Measurements from ENCODE around the gene PLLP. TPM values are rescaled to one million over a fixed set of nuclear protein-coding genes. Genes with fewer than 3 reads are reported as not detected.

Gene PLLP
- polyA plus RNA-seq, 1 donor (not counting 4 experiments of a cell fraction or from before 2014, with no cell fraction given): 8.7 TPM

DNA sequence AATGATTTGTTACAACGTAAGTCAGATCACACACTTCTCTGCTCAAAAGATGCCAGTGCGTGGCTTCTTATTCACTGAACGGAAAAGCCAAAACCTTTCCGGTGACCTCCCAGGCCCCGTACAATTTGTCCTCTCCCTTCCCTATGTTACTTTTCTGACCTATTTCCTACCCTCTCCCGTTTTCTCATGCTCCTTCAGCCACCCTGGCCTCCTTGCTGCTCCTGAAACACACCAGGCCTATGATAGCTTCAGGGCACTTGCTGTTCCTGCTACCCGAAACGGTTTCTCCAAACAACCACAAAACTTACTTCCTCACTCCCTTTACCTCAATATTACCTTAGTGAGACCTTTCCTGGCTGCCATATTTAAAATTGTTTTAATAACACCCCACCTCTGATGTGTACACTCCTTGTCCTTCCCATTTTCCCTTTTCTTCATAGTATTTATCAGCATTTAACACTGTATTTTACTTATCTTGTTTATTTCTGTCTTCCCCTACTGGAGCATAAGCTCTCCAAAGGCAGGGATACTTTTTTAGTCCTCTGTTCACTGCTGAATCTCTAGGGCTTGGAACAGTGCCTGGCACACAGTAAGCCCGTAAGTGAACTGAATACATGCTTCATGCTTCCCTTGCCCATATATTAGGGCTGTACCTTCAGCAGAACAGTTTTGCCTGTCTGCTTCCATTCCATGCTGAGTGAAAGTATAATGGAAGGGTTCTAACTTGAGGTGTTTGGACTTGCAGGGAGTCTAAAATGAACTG, 50.3 kb downstream of the PLLP start:
- FAIRE-seq: no peak
- Histone ChIP-seq H3K4me1 (ENCODE audit: control insufficient read depth, extremely low read depth, insufficient read depth, low read length) (peaks cover 7% of the 10 kb centered on the region), H3K9ac (ENCODE audit: control insufficient read depth, extremely low read depth, insufficient read depth, low read length) (no peak overlapping the region), H3K36me3 (ENCODE audit: control insufficient read depth in 2 of 2, extremely low read depth in 1 of 2, insufficient read depth in 2 of 2, low read length in 2 of 2) (peaks cover 20 to 58% of the 10 kb centered on the region in 2 experiments), H4K20me1 (ENCODE audit: control insufficient read depth, extremely low read depth, insufficient read depth, low read length) (no peaks in the 10 kb centered on the region), H2AFZ (ENCODE audit: control insufficient read depth, low read length) (no peak overlapping the region), H3K9me1 (ENCODE audit: control insufficient read depth, extremely low read depth, insufficient read depth, low read length) (peaks cover 2% of the 10 kb centered on the region), H3K79me2 (ENCODE audit: control insufficient read depth, insufficient read depth, low read length) (no peaks in the 10 kb centered on the region), H3K9me3 (ENCODE audit: control insufficient read depth, low read depth, low read length) (no peaks in the 10 kb centered on the region), H3K4me3 (ENCODE audit: control insufficient read depth in 2 of 3, extremely low read depth in 1 of 3, insufficient read depth in 2 of 3, low read depth in 1 of 3, low read length in 3 of 3) (no peak overlapping the region), H3K27ac (ENCODE audit: control insufficient read depth, insufficient read depth, low read length) (no peak overlapping the region), H3K4me2 (ENCODE audit: control insufficient read depth, extremely low read depth, insufficient read depth, low read depth, low read length) (no peak overlapping the region), H3K27me3 (ENCODE audit: control insufficient read depth, extremely low read depth, insufficient read depth, low read length) (no peaks in the 10 kb centered on the region)
- TF ChIP-seq, protein P1, sequence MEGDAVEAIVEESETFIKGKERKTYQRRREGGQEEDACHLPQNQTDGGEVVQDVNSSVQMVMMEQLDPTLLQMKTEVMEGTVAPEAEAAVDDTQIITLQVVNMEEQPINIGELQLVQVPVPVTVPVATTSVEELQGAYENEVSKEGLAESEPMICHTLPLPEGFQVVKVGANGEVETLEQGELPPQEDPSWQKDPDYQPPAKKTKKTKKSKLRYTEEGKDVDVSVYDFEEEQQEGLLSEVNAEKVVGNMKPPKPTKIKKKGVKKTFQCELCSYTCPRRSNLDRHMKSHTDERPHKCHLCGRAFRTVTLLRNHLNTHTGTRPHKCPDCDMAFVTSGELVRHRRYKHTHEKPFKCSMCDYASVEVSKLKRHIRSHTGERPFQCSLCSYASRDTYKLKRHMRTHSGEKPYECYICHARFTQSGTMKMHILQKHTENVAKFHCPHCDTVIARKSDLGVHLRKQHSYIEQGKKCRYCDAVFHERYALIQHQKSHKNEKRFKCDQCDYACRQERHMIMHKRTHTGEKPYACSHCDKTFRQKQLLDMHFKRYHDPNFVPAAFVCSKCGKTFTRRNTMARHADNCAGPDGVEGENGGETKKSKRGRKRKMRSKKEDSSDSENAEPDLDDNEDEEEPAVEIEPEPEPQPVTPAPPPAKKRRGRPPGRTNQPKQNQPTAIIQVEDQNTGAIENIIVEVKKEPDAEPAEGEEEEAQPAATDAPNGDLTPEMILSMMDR (optimal IDR thresholded peaks at IDR 0.05 in 1 of 3, IDR thresholded peaks at IDR 0.05 in 1 of 3, conservative IDR thresholded peaks at IDR 0.05 in 1 of 3; ENCODE audit: extremely low read depth in 1 of 3, insufficient read depth in 2 of 3, low read length in 3 of 3): no peak
- no peak for TF ChIP-seq EZH2 (IDR thresholded peaks at IDR 0.05; ENCODE audit: low read length)
- dilution Hi-C loops (cut with MboI; ENCODE audit: extremely low pct_ligation_motif_present, low sequenced_read_pairs): no loop called here
- DNase-seq (ENCODE audit: low read depth, low spot score): no peak

DNA sequence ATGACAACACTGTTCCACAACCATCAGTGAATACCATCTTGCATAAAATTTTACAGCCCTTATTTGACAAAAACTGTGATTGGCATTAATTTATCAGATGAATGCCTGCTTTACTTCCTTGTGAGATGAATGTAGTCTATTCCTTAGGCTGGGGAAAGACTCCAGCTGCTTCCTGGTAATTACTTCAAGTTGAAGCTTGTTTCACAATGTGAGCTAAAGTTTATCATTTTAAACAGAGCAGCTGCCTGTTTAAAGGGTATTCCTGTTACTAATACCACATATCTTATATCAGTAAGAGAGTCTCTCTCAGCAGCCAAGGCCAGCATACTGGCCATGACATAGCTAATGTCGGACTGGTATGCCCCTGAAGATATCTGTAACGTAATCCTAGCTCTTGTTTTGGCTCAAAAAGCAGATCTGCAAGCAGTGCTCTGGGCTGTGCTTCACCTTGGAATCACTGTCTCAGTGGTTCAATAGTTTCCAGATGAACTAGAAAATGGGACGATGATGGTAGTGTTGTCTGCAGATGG, 52.6 kb downstream of the PLLP start:
- FAIRE-seq (peak; percentile 72), DNase-seq (ENCODE audit: low read depth, low spot score) (no peak)
- Histone ChIP-seq H3K27ac (ENCODE audit: control insufficient read depth, insufficient read depth, low read length) (no peak overlapping the region), H3K4me2 (ENCODE audit: control insufficient read depth, extremely low read depth, insufficient read depth, low read depth, low read length) (no peak overlapping the region), H3K36me3 (ENCODE audit: control insufficient read depth in 2 of 2, extremely low read depth in 1 of 2, insufficient read depth in 2 of 2, low read length in 2 of 2) (peaks cover 25 to 60% of the 10 kb centered on the region in 2 experiments), H2AFZ (ENCODE audit: control insufficient read depth, low read length) (no peak overlapping the region), H3K4me1 (ENCODE audit: control insufficient read depth, extremely low read depth, insufficient read depth, low read length) (peaks cover 10% of the 10 kb centered on the region), H3K79me2 (ENCODE audit: control insufficient read depth, insufficient read depth, low read length) (no peaks in the 10 kb centered on the region), H3K27me3 (ENCODE audit: control insufficient read depth, extremely low read depth, insufficient read depth, low read length) (no peaks in the 10 kb centered on the region), H3K9me1 (ENCODE audit: control insufficient read depth, extremely low read depth, insufficient read depth, low read length) (peaks cover 2% of the 10 kb centered on the region), H3K4me3 (ENCODE audit: control insufficient read depth in 2 of 3, extremely low read depth in 1 of 3, insufficient read depth in 2 of 3, low read depth in 1 of 3, low read length in 3 of 3) (no peak overlapping the region), H3K9me3 (ENCODE audit: control insufficient read depth, low read depth, low read length) (no peaks in the 10 kb centered on the region), H4K20me1 (ENCODE audit: control insufficient read depth, extremely low read depth, insufficient read depth, low read length) (no peaks in the 10 kb centered on the region), H3K9ac (ENCODE audit: control insufficient read depth, extremely low read depth, insufficient read depth, low read length) (no peak overlapping the region)
- TF ChIP-seq, protein P1 (optimal IDR thresholded peaks at IDR 0.05 in 1 of 3, IDR thresholded peaks at IDR 0.05 in 1 of 3, conservative IDR thresholded peaks at IDR 0.05 in 1 of 3; ENCODE audit: extremely low read depth in 1 of 3, insufficient read depth in 2 of 3, low read length in 3 of 3): no peak
- no peak for TF ChIP-seq EZH2 (IDR thresholded peaks at IDR 0.05; ENCODE audit: low read length)
- dilution Hi-C loops (cut with MboI; ENCODE audit: extremely low pct_ligation_motif_present, low sequenced_read_pairs): no loop called here
